ENCODE measurements around the gene SNRK. TPM values are rescaled to one million over a fixed set of nuclear protein-coding genes. Genes with fewer than 3 reads are reported as not detected.

The SNRK gene
- total and polyA plus RNA-seq, 2 donors (not counting 3 experiments of a cell fraction or from before 2014, with no cell fraction given) = 43.3 to 99.9 TPM

GRCh38 chr3:43330981-43331380 lies 44.6 kb downstream of the SNRK start:
- Histone ChIP-seq H3K9me1 (replicated peaks; ENCODE audit: control insufficient read depth, extremely low read depth, insufficient read depth, low read length) (no peaks in the 10 kb centered on the region), H3K9ac (replicated peaks; ENCODE audit: extremely low read depth, insufficient read depth, low read length) (no peak overlapping the region), H3K4me2 (ENCODE audit: insufficient read depth, low read length) (no peak overlapping the region), H3K4me1 (ENCODE audit: control insufficient read depth, extremely low read depth, insufficient read depth, low read length) (peaks cover 7% of the 10 kb centered on the region), H3K27me3 (ENCODE audit: control insufficient read depth in 2 of 2, insufficient read depth in 2 of 2, low read length in 2 of 2) (no peaks in the 10 kb centered on the region), H3K36me3 (ENCODE audit: control insufficient read depth in 2 of 2, extremely low read depth in 1 of 2, insufficient read depth in 2 of 2, low read length in 2 of 2) (peaks cover 9 to 28% of the 10 kb centered on the region in 2 experiments), H3K9me3 (replicated peaks; ENCODE audit: control insufficient read depth, insufficient read depth, low read length) (no peaks in the 10 kb centered on the region), H4K20me1 (replicated peaks; ENCODE audit: control insufficient read depth, extremely low read depth, insufficient read depth, low read length) (peaks cover 17% of the 10 kb centered on the region), H3K4me3 (replicated peaks in 1 of 3; ENCODE audit: insufficient read depth in 1 of 3, low read depth in 1 of 3, low read length in 3 of 3) (no peak overlapping the region), H3K79me2 (ENCODE audit: control insufficient read depth, insufficient read depth, low read length) (peaks cover 98% of the 10 kb centered on the region), H3K27ac (ENCODE audit: insufficient read depth, low read depth, low read length) (no peak overlapping the region), H2AFZ (ENCODE audit: low read depth, low read length) (no peak overlapping the region)
- DNase-seq (ENCODE audit: low read depth, low spot score) = no peak
- FAIRE-seq = no peak
- ChIA-PET POLR2A (no interaction called here), CTCF (interaction anchor here (1.0 kb wide), 1 partner anchor 11 kb away, joined by 4 read pairs; no protein-coding TSS in a partner anchor)
- dilution Hi-C loops (cut with MboI; ENCODE audit: extremely low pct_ligation_motif_present, low sequenced_read_pairs) = no loop called here
- intact Hi-C loops (cut with micrococcal nuclease) = no loop called here
- no TSS peak for BruUV-seq (replicated peaks)
- TF ChIP-seq GATA2 (IDR thresholded peaks at IDR 0.05; ENCODE audit: insufficient read depth, insufficient read length, low read depth, low read length) = no peak

DNA sequence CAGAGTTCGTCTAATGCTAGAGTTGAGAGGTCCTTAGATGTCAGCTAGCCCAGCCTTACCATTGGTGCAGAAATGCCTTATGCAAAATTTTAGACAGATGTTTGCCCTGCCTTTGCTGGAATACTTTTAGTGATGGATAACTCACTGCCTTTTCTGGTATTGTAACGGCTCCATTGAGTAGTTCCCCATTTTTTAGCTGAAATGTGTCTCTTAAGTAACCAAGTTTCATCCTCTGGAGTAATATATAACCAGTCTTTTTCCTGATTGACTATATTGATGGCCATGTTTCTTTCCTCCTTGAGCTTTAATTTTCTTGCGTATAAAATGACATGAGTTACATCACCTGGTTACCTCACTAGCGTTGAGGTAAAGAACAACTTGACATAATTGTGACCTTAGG lies 45.0 kb downstream of the SNRK start:
- dilution Hi-C loops (cut with MboI; ENCODE audit: extremely low pct_ligation_motif_present, low sequenced_read_pairs) = no loop called here
- intact Hi-C loops (cut with micrococcal nuclease) = no loop called here
- no peak overlapping the region for H3K4me2 ChIP-seq (ENCODE audit: insufficient read depth, low read length)
- H3K36me3 ChIP-seq (ENCODE audit: control insufficient read depth in 2 of 2, extremely low read depth in 1 of 2, insufficient read depth in 2 of 2, low read length in 2 of 2) = peaks cover 9 to 28% of the 10 kb centered on the region in 2 experiments
- H3K27me3 ChIP-seq (ENCODE audit: control insufficient read depth in 2 of 2, insufficient read depth in 2 of 2, low read length in 2 of 2) = no peaks in the 10 kb centered on the region
- peaks cover 98% of the 10 kb centered on the region for H3K79me2 ChIP-seq (ENCODE audit: control insufficient read depth, insufficient read depth, low read length)
- H4K20me1 ChIP-seq (replicated peaks; ENCODE audit: control insufficient read depth, extremely low read depth, insufficient read depth, low read length) = peaks cover 17% of the 10 kb centered on the region
- no peak overlapping the region for H3K9ac ChIP-seq (replicated peaks; ENCODE audit: extremely low read depth, insufficient read depth, low read length)
- no peak overlapping the region for H2AFZ ChIP-seq (ENCODE audit: low read depth, low read length)
- BruUV-seq (replicated peaks) = no TSS peak
- peaks cover 3% of the 10 kb centered on the region for H3K4me1 ChIP-seq (ENCODE audit: control insufficient read depth, extremely low read depth, insufficient read depth, low read length)
- TF ChIP-seq, protein P1, sequence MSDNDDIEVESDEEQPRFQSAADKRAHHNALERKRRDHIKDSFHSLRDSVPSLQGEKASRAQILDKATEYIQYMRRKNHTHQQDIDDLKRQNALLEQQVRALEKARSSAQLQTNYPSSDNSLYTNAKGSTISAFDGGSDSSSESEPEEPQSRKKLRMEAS (IDR thresholded peaks at IDR 0.05; ENCODE audit: insufficient read depth, insufficient read length) = no peak
- no peak for TF ChIP-seq POLR2A (IDR thresholded peaks at IDR 0.05; ENCODE audit: low read depth, low read length)
- TF ChIP-seq POLR2AphosphoS5 (IDR thresholded peaks at IDR 0.05; ENCODE audit: insufficient read depth, low read depth, low read length) = no peak
- no peak for TF ChIP-seq MYC (IDR thresholded peaks at IDR 0.05; ENCODE audit: low read depth, low read length)
- no peak for TF ChIP-seq CTCF (IDR thresholded peaks at IDR 0.05; ENCODE audit: extremely low read depth in 1 of 2, insufficient read depth in 1 of 2, low read depth in 1 of 2, low read length in 2 of 2)
- no peak for TF ChIP-seq EZH2 (IDR thresholded peaks at IDR 0.05; ENCODE audit: borderline replicate concordance, low read depth, low read length, severe bottlenecking)
- no peak for DNase-seq (ENCODE audit: low read depth, low spot score)
- FAIRE-seq = no peak
- H3K4me3 ChIP-seq (replicated peaks in 1 of 3; ENCODE audit: insufficient read depth in 1 of 3, low read depth in 1 of 3, low read length in 3 of 3) = no peak overlapping the region
- H3K27ac ChIP-seq (ENCODE audit: insufficient read depth, low read depth, low read length) = no peak overlapping the region
- no peaks in the 10 kb centered on the region for H3K9me3 ChIP-seq (replicated peaks; ENCODE audit: control insufficient read depth, insufficient read depth, low read length)
- ChIA-PET POLR2A (no interaction called here), CTCF (interaction anchor here (1.0 kb wide), 1 partner anchor 11 kb away, joined by 4 read pairs; no protein-coding TSS in a partner anchor)
- no peaks in the 10 kb centered on the region for H3K9me1 ChIP-seq (replicated peaks; ENCODE audit: control insufficient read depth, extremely low read depth, insufficient read depth, low read length)

All from endothelial cell of umbilical vein (primary cell).